ENCODE results near the gene MGLL.

Gene MGLL

GRCh38 chr3:127822041-127822681 is at the start of gene MGLL:
TSS of gene MGLL (minus strand) at chr3:127822515. CDS start at chr3:127822318, 197 bp downstream.
- Mint-ChIP-seq H3K27ac (no peak within 1 kb of the TSS), H3K4me1 (ENCODE audit: low read depth) (peaks cover 9% of the 10 kb centered on the region), H3K27me3 (peaks cover 33% of the 10 kb centered on the region), H3K4me3 (peak within 1 kb of the TSS; percentile 87), H3K9me3 (ENCODE audit: low read depth) (no peaks in the 10 kb centered on the region), H3K36me3 (no peaks in the 10 kb centered on the region)

- no peaks in the 10 kb centered on the region for H3K36me3 Mint-ChIP-seq
- H3K27me3 Mint-ChIP-seq, result no peaks in the 10 kb centered on the region
- H3K9me3 Mint-ChIP-seq (ENCODE audit: low read depth), result no peaks in the 10 kb centered on the region
- H3K4me3 Mint-ChIP-seq, result no peak overlapping the region
- peaks cover 9% of the 10 kb centered on the region for H3K4me1 Mint-ChIP-seq (ENCODE audit: low read depth)
- H3K27ac Mint-ChIP-seq, result no peak overlapping the region
Measured at GRCh38 chr3:127870156-127870555, 47.8 kb upstream of the MGLL start.

- H3K27ac Mint-ChIP-seq, result no peak overlapping the region
- H3K27me3 Mint-ChIP-seq, result no peaks in the 10 kb centered on the region
- no peaks in the 10 kb centered on the region for H3K9me3 Mint-ChIP-seq (ENCODE audit: low read depth)
- H3K4me1 Mint-ChIP-seq (ENCODE audit: low read depth), result peaks cover 9% of the 10 kb centered on the region
- H3K4me3 Mint-ChIP-seq, result no peak overlapping the region
- no peaks in the 10 kb centered on the region for H3K36me3 Mint-ChIP-seq
Measured at GRCh38 chr3:127867986-127868385, 45.7 kb upstream of the MGLL start.

GRCh38 chr3:127867412-127867811 is 45.1 kb upstream of the MGLL start:
- H3K9me3 Mint-ChIP-seq (ENCODE audit: low read depth), result no peaks in the 10 kb centered on the region
- no peaks in the 10 kb centered on the region for H3K27me3 Mint-ChIP-seq
- no peak overlapping the region for H3K27ac Mint-ChIP-seq
- no peaks in the 10 kb centered on the region for H3K36me3 Mint-ChIP-seq
- peaks cover 9% of the 10 kb centered on the region for H3K4me1 Mint-ChIP-seq (ENCODE audit: low read depth)
- no peak overlapping the region for H3K4me3 Mint-ChIP-seq

- Mint-ChIP-seq H3K4me3 (no peak overlapping the region), H3K27ac (no peak overlapping the region), H3K4me1 (ENCODE audit: low read depth) (peaks cover 9% of the 10 kb centered on the region), H3K9me3 (ENCODE audit: low read depth) (no peaks in the 10 kb centered on the region), H3K27me3 (no peaks in the 10 kb centered on the region), H3K36me3 (no peaks in the 10 kb centered on the region)
Measured at GRCh38 chr3:127865941-127866340, 43.6 kb upstream of the MGLL start.

GRCh38 chr3:127860211-127860696 is 37.9 kb upstream of the MGLL start:
- H3K36me3 Mint-ChIP-seq, result no peaks in the 10 kb centered on the region
- peaks cover 9% of the 10 kb centered on the region for H3K4me1 Mint-ChIP-seq (ENCODE audit: low read depth)
- H3K27ac Mint-ChIP-seq, result no peak overlapping the region
- H3K27me3 Mint-ChIP-seq, result no peaks in the 10 kb centered on the region
- H3K4me3 Mint-ChIP-seq, result no peak overlapping the region
- H3K9me3 Mint-ChIP-seq (ENCODE audit: low read depth), result no peaks in the 10 kb centered on the region

GRCh38 chr3:127859730-127860129 is 37.4 kb upstream of the MGLL start:
- no peak overlapping the region for H3K4me3 Mint-ChIP-seq
- peaks cover 9% of the 10 kb centered on the region for H3K4me1 Mint-ChIP-seq (ENCODE audit: low read depth)
- no peaks in the 10 kb centered on the region for H3K9me3 Mint-ChIP-seq (ENCODE audit: low read depth)
- no peaks in the 10 kb centered on the region for H3K27me3 Mint-ChIP-seq
- H3K27ac Mint-ChIP-seq, result no peak overlapping the region
- no peaks in the 10 kb centered on the region for H3K36me3 Mint-ChIP-seq

GRCh38 chr3:127858937-127859336 is 36.6 kb upstream of the MGLL start:
- Mint-ChIP-seq H3K27ac (no peak overlapping the region), H3K9me3 (ENCODE audit: low read depth) (no peaks in the 10 kb centered on the region), H3K36me3 (no peaks in the 10 kb centered on the region), H3K4me1 (ENCODE audit: low read depth) (peaks cover 9% of the 10 kb centered on the region), H3K4me3 (no peak overlapping the region), H3K27me3 (no peaks in the 10 kb centered on the region)

- Mint-ChIP-seq H3K36me3 (no peaks in the 10 kb centered on the region), H3K9me3 (ENCODE audit: low read depth) (no peaks in the 10 kb centered on the region), H3K4me1 (ENCODE audit: low read depth) (peaks cover 9% of the 10 kb centered on the region), H3K27ac (no peak overlapping the region), H3K4me3 (no peak overlapping the region), H3K27me3 (no peaks in the 10 kb centered on the region)
Measured at GRCh38 chr3:127858521-127858920, 36.2 kb upstream of the MGLL start.

- Mint-ChIP-seq H3K4me3 (no peak overlapping the region), H3K27ac (no peak overlapping the region), H3K36me3 (no peaks in the 10 kb centered on the region), H3K4me1 (ENCODE audit: low read depth) (peaks cover 9% of the 10 kb centered on the region), H3K9me3 (ENCODE audit: low read depth) (no peaks in the 10 kb centered on the region), H3K27me3 (no peaks in the 10 kb centered on the region)
Measured at GRCh38 chr3:127857333-127857732, 35.0 kb upstream of the MGLL start.

GRCh38 chr3:127856801-127857200 is 34.5 kb upstream of the MGLL start:
- no peaks in the 10 kb centered on the region for H3K36me3 Mint-ChIP-seq
- H3K27ac Mint-ChIP-seq, result no peak overlapping the region
- peaks cover 9% of the 10 kb centered on the region for H3K4me1 Mint-ChIP-seq (ENCODE audit: low read depth)
- no peaks in the 10 kb centered on the region for H3K9me3 Mint-ChIP-seq (ENCODE audit: low read depth)
- H3K27me3 Mint-ChIP-seq, result no peaks in the 10 kb centered on the region
- no peak overlapping the region for H3K4me3 Mint-ChIP-seq

- H3K4me1 Mint-ChIP-seq (ENCODE audit: low read depth), result peaks cover 9% of the 10 kb centered on the region
- H3K4me3 Mint-ChIP-seq, result no peak overlapping the region
- no peaks in the 10 kb centered on the region for H3K27me3 Mint-ChIP-seq
- H3K27ac Mint-ChIP-seq, result no peak overlapping the region
- no peaks in the 10 kb centered on the region for H3K36me3 Mint-ChIP-seq
- H3K9me3 Mint-ChIP-seq (ENCODE audit: low read depth), result no peaks in the 10 kb centered on the region
Measured at GRCh38 chr3:127855246-127855645, 32.9 kb upstream of the MGLL start.

GRCh38 chr3:127853681-127854080 is 31.4 kb upstream of the MGLL start:
- peaks cover 9% of the 10 kb centered on the region for H3K4me1 Mint-ChIP-seq (ENCODE audit: low read depth)
- H3K4me3 Mint-ChIP-seq, result no peak overlapping the region
- H3K9me3 Mint-ChIP-seq (ENCODE audit: low read depth), result no peaks in the 10 kb centered on the region
- H3K27me3 Mint-ChIP-seq, result peaks cover under 1% of the 10 kb centered on the region
- no peak overlapping the region for H3K27ac Mint-ChIP-seq
- no peaks in the 10 kb centered on the region for H3K36me3 Mint-ChIP-seq

- no peak overlapping the region for H3K27ac Mint-ChIP-seq
- peaks cover 8% of the 10 kb centered on the region for H3K4me1 Mint-ChIP-seq (ENCODE audit: low read depth)
- no peaks in the 10 kb centered on the region for H3K9me3 Mint-ChIP-seq (ENCODE audit: low read depth)
- H3K27me3 Mint-ChIP-seq, result peaks cover 5% of the 10 kb centered on the region
- H3K36me3 Mint-ChIP-seq, result no peaks in the 10 kb centered on the region
- H3K4me3 Mint-ChIP-seq, result no peak overlapping the region
Measured at GRCh38 chr3:127851899-127852298, 29.6 kb upstream of the MGLL start.

- no peaks in the 10 kb centered on the region for H3K4me1 Mint-ChIP-seq (ENCODE audit: low read depth)
- H3K36me3 Mint-ChIP-seq, result no peaks in the 10 kb centered on the region
- H3K27me3 Mint-ChIP-seq, result peaks cover 5% of the 10 kb centered on the region
- no peak overlapping the region for H3K4me3 Mint-ChIP-seq
- no peak overlapping the region for H3K27ac Mint-ChIP-seq
- H3K9me3 Mint-ChIP-seq (ENCODE audit: low read depth), result no peaks in the 10 kb centered on the region
Measured at GRCh38 chr3:127849368-127849767, 27.1 kb upstream of the MGLL start.

Data from activated naive CD8-positive, alpha-beta T cell (primary cell).